ENCODE measurements around the gene PTPN9.
"Not testable (repeated sequence)": the region's sequence is repeated elsewhere in the genome, so short reads cannot be mapped to it uniquely, and the experiment has no call there.

The PTPN9 gene

GRCh38 chr15:75483106-75483505, 96.0 kb downstream of the PTPN9 start:
- no peak for DNase-seq (ENCODE audit: low read depth)
- H3K4me3 ChIP-seq (ENCODE audit: low read depth, low read length), result no peak overlapping the region
- TF ChIP-seq CTCF (IDR thresholded peaks at IDR 0.05; ENCODE audit: insufficient read depth, low read depth, low read length, missing control alignments), result no peak

GRCh38 chr15:75480463-75480862, 98.7 kb downstream of the PTPN9 start:
- not testable (repeated sequence) for DNase-seq (ENCODE audit: low read depth); H3K4me3 ChIP-seq (ENCODE audit: low read depth, low read length)

DNA sequence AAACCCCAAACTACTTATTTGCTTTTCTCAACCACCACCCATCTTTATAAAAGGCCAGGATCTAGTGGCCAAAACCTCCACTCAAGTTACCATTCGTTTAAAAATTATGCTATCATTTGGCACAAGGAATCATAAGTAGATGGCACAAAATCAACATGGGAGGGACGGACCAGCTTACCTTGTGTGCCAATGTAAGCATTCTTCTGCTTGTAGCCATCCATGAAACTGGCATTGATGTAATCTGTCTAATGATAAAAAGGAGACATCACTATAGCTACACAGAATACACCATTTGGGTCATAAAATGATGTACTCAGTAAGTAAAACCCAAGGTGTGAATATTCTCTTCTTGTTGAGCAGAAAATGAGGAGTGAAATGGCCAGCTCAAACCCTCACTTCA, 99.4 kb downstream of the PTPN9 start:
- H3K4me3 ChIP-seq (ENCODE audit: low read depth, low read length), result no peak overlapping the region
- no peak for TF ChIP-seq CTCF (IDR thresholded peaks at IDR 0.05; ENCODE audit: insufficient read depth, low read depth, low read length, missing control alignments)
- DNase-seq (ENCODE audit: low read depth), result no peak

DNA sequence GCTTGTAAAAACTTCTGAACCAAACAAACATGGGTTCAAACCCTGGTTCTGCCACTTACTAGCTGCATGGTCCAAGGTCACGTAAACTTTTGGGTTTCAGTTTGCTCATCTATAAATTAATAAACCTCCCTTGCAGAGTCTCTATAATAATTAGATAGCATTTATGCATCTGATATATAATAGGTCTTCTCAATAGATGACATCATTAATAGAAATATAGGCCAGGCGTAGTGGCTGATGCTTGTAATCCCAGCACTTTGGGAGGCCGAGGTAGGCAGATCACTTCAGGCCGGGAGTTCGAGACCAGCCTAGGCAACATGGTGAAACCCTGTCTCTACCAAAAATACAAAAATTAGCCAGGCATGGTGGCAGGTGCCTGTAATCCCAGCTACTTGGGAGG, 102.0 kb downstream of the PTPN9 start:
- not testable (repeated sequence) for H3K4me3 ChIP-seq (ENCODE audit: low read depth, low read length); DNase-seq (ENCODE audit: low read depth)

DNA sequence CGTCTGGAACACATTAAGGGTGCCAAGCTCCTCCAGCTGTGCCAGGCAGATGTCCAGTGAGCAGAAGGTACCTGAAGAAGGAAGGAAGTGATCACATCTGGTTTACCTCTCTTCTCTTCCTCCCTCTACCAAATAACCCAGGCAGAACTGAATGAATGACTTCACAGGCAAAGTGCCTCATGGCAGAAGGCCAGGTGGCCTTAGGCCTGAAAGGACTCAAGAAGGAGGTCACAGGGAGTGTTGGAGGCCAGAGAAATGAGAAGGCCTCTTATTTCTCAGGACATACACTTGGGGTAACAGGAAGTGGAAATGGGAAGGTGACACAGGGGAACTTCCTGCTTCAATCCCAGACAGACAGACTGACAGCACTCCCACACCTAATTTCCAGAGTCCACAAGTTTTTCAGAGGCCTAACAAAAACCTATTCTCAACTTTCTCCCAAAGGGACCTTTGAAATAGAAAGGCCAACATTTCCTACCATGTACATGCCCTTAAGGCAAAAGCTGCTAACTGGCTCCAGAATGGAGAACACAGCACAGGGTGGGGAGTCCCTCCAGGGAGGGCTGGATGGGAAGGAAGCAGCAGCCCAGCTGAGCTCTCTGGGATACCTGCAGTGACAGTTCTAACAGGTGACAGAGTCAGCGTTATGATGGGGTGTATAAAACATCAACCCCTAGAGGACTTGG, 110.1 kb downstream of the PTPN9 start:
- no peak for TF ChIP-seq CTCF (IDR thresholded peaks at IDR 0.05; ENCODE audit: insufficient read depth, low read depth, low read length, missing control alignments)
- DNase-seq (ENCODE audit: low read depth), result no peak
- H3K4me3 ChIP-seq (ENCODE audit: low read depth, low read length), result no peak overlapping the region

GRCh38 chr15:75460646-75461045, 118.5 kb downstream of the PTPN9 start:
- H3K4me3 ChIP-seq (ENCODE audit: low read depth, low read length), result no peak overlapping the region
- no peak for TF ChIP-seq CTCF (IDR thresholded peaks at IDR 0.05; ENCODE audit: insufficient read depth, low read depth, low read length, missing control alignments)
- no peak for DNase-seq (ENCODE audit: low read depth)

- no peak overlapping the region for H3K4me3 ChIP-seq (ENCODE audit: low read depth, low read length)
- DNase-seq (ENCODE audit: low read depth), result no peak
- no peak for TF ChIP-seq CTCF (IDR thresholded peaks at IDR 0.05; ENCODE audit: insufficient read depth, low read depth, low read length, missing control alignments)
Measured at GRCh38 chr15:75459581-75459980, 119.5 kb downstream of the PTPN9 start.

DNA sequence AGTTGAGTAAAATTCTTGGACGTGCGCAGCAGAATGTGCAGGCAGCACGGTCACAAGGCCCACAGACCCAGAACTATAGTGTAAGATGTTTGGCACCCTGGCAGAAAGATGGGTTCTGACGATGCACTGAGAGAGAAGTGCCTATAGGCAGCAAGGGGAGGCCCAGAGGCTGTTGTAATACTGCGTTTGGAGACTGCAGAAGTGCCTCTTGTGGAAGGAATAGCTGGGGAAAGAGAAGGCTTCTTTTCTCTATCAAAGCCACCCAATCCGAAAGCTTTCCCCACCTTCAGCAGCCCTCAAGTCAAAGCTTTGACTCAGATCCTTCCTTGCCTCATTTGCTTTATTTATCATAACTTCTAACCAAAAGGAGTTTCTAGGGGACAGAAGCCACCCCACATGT, 122.4 kb downstream of the PTPN9 start:
- no peak for TF ChIP-seq CTCF (IDR thresholded peaks at IDR 0.05; ENCODE audit: insufficient read depth, low read depth, low read length, missing control alignments)
- DNase-seq (ENCODE audit: low read depth), result no peak
- no peak overlapping the region for H3K4me3 ChIP-seq (ENCODE audit: low read depth, low read length)

Measured in GM12865 (cell line).